ENCODE results near the gene FLNA. TPM values are rescaled to one million over a fixed set of nuclear protein-coding genes. Genes with fewer than 3 reads are reported as not detected.

The FLNA gene
- total and polyA plus RNA-seq, 9 of the 15 experiments (the other 6 are each of a cell fraction or from before 2014, with no cell fraction given): 6.2 to 735 (median 135) TPM

- Histone ChIP-seq H3K27ac (ENCODE audit: extremely low read depth, low read depth, low read length) (peak overlapping the region; percentile 21; the same call in 2 of the 3 replicates), H3K36me3 (ENCODE audit: control insufficient read depth, insufficient read depth, low read length) (peaks cover 4% of the 10 kb centered on the region; the same call in 2 of the 3 replicates), H3K4me3 (peak overlapping the region; percentile 8), H3K79me2 (ENCODE audit: control insufficient read depth, insufficient read depth, low read length) (peaks cover 28% of the 10 kb centered on the region), H3K4me1 (replicated peaks in 1 of 2; ENCODE audit: control insufficient read depth in 2 of 2, insufficient read depth in 2 of 2, low read length in 2 of 2) (peaks cover 17 to 75% of the 10 kb centered on the region in 2 experiments; a peak in 4 of 5 replicates), H4K20me1 (replicated peaks; ENCODE audit: control insufficient read depth, insufficient read depth, low read length) (no peaks in the 10 kb centered on the region), H2AFZ (ENCODE audit: low read depth, low read length) (peak overlapping the region; percentile 69), H3K27me3 (ENCODE audit: control insufficient read depth in 2 of 2, insufficient read depth in 2 of 2, low read length in 2 of 2) (no peaks in the 10 kb centered on the region), H3K9me1 (ENCODE audit: control insufficient read depth, insufficient read depth, low read length) (no peaks in the 10 kb centered on the region), H3K4me2 (ENCODE audit: insufficient read depth, low read length) (peak overlapping the region; percentile 66), H3K9me3 (replicated peaks; ENCODE audit: control insufficient read depth, insufficient read depth, low read depth, low read length) (no peaks in the 10 kb centered on the region), H3K9ac (ENCODE audit: insufficient read depth in 1 of 2, low read depth in 2 of 2, low read length in 2 of 2) (peak overlapping the region; percentile 59 to 88; a peak in 3 of 4 replicates)
- ChIA-PET POLR2A (interaction anchor here (0.6 to 1.4 kb wide), 7 partner anchors 10 to 1420 kb away, joined by 3 to 19 read pairs (median 3); partner anchors contain the start of gene RPL10), CTCF (ENCODE audit: low intra/inter-chr PET ratio) (interaction anchor here (1.1 to 4.5 kb wide), 2 partner anchors 11 to 161 kb away, joined by 4 to 63 read pairs; no protein-coding TSS in a partner anchor)
- intact Hi-C loops (cut with micrococcal nuclease): loop anchor here (1.0 to 10.0 kb wide), 3 partner anchors 121 to 444 kb away; partner anchors contain the start of gene SLC10A3
- BruUV-seq (replicated peaks): no TSS peak
- DNase-seq (ENCODE audit: extremely low read depth in 1 of 4, low spot score in 3 of 4): peak in 2 of 4 experiments; percentile 43 to 75
- WGBS (ENCODE audit: insufficient coverage, low coverage, missing lambda C conversion rate): 20% methylated on average over 14 of the region's 23 CpGs
- in situ Hi-C loops (cut with MboI): loop anchor here (10.0 kb wide), 1 partner anchor 161 kb away; no protein-coding TSS in a partner anchor
- FAIRE-seq: peak; percentile 87
- ATAC-seq: no peak
- no peak for TF ChIP-seq SP1 (CRISPR knock-in tag; IDR thresholded peaks at IDR 0.05)
- TF ChIP-seq FOXK2 (conservative IDR thresholded peaks at IDR 0.05 in 1 of 2, IDR thresholded peaks at IDR 0.05 in 1 of 2; ENCODE audit: low read depth in 2 of 2): 0 out of 4 replicates have a peak, but pooled peaks of 1 of the 2 experiments have one; percentile 20
- TF ChIP-seq NCOR1 (IDR thresholded peaks at IDR 0.05): no peak
- TF ChIP-seq ZBTB7A (IDR thresholded peaks at IDR 0.05; ENCODE audit: borderline replicate concordance, control insufficient read depth, low read depth, low read length): peak; percentile 44; the same call in 1 of the 2 replicates
- TF ChIP-seq CTCF (IDR thresholded peaks at IDR 0.05 in 2 of 3, conservative IDR thresholded peaks at IDR 0.05 in 1 of 3; ENCODE audit: insufficient read depth in 2 of 3, low read depth in 1 of 3, low read length in 3 of 3): peak; percentile 65 to 91 (median 79); a peak in 4 of 6 replicates
- TF ChIP-seq CREM (IDR thresholded peaks at IDR 0.05; ENCODE audit: low read depth): peak; percentile 36; the same call in 1 of the 2 replicates
- 0 out of 4 replicates have a peak, but pooled peaks of 1 of the 2 experiments have one; percentile 37 for TF ChIP-seq TEAD1 (CRISPR knock-in tag; IDR thresholded peaks at IDR 0.05)
- TF ChIP-seq THRA (IDR thresholded peaks at IDR 0.05): no peak
- no peak for TF ChIP-seq FUS (optimal IDR thresholded peaks at IDR 0.05; ENCODE audit: low read depth, low read length)
- no peak for TF ChIP-seq PKNOX1 (IDR thresholded peaks at IDR 0.05)
- TF ChIP-seq SREBF2 (CRISPR knock-in tag; IDR thresholded peaks at IDR 0.05): no peak
- TF ChIP-seq SMARCE1 (IDR thresholded peaks at IDR 0.05): peak; percentile 41; the same call in 1 of the 2 replicates
- peak; percentile 48 for TF ChIP-seq BRD9 (IDR thresholded peaks at IDR 0.05; ENCODE audit: low read depth, partially characterized antibody)
- no peak for TF ChIP-seq ESRRB (CRISPR knock-in tag; IDR thresholded peaks at IDR 0.05; ENCODE audit: borderline replicate concordance)
- peak; percentile 97 for TF ChIP-seq ZEB2 (IDR thresholded peaks at IDR 0.05)
- TF ChIP-seq ZKSCAN1 (IDR thresholded peaks at IDR 0.05; ENCODE audit: low read depth, low read length): no peak
Measured at GRCh38 chrX:154373340-154374306, 811 bp downstream of the FLNA start.
